Panc1 (cell line): ENCODE results near the gene NTN3. TPM values are rescaled to one million over a fixed set of nuclear protein-coding genes. Genes with fewer than 3 reads are reported as not detected.
A peak's percentile ranks its signal among the peaks of the same experiment; 100 is the strongest.

Experiments
- ATAC-seq: fragments of 200-7000 bp; cut with Tn5 transposase; 2 replicates; pipeline ENCODE4 v1.9.1; 2020; ENCODE audit warnings: mild to moderate bottlenecking, moderate library complexity
- BruUV-seq: library from RNA; stranded (reverse); fragments of 400-500 nt; replicated peaks from 2 replicates; lab custom pipeline; 2021; lab: Mats Ljungman, UMichigan
- CTCF ChIA-PET: fragments of 300-600 bp; sonication (Branson Sonifier 250); formaldehyde crosslinking; loops from one replicate; lab custom pipeline; 2022; ENCODE audit warnings: antibody characterized with exemption; lab: Charles Lee
- POLR2A ChIA-PET: fragments of 300-600 bp; sonication (Branson Sonifier 250); formaldehyde crosslinking; loops from one replicate; lab custom pipeline; 2022; ENCODE audit warnings: antibody characterized with exemption; lab: Charles Lee
- DNase-seq: peaks from one replicate; pipeline ENCODE4 v3.0.0-alpha.2; 2010; ENCODE audit warnings: low read depth, low spot score
- H3K27ac ChIP-seq: 2 replicates; pipeline ENCODE4 v1.5.1; 2011; ENCODE audit warnings: mild to moderate bottlenecking, low read length, inconsistent platforms
- H3K27me3 ChIP-seq: fragments of 200-500 bp; sonication (Bioruptor generic); 2 replicates; pipeline ENCODE4 v1.6.0; 2014; ENCODE audit warnings: low read length, inconsistent platforms; ENCODE audit not compliant: control insufficient read depth, insufficient read depth
- H3K36me3 ChIP-seq: fragments of 200-500 bp; sonication (Bioruptor generic); 2 replicates; pipeline ENCODE4 v1.5.1; 2014; ENCODE audit warnings: inconsistent platforms, mild to moderate bottlenecking, low read length, moderate library complexity; ENCODE audit not compliant: control insufficient read depth, insufficient read depth
- H3K4me1 ChIP-seq: 2 replicates; pipeline ENCODE4 v1.5.1; 2011; ENCODE audit warnings: inconsistent platforms, mild to moderate bottlenecking, low read length, moderate library complexity; ENCODE audit not compliant: control insufficient read depth, insufficient read depth
- H3K4me3 ChIP-seq, 2 experiments: 2 replicates each; pipeline ENCODE4 v1.5.1; 2011 to 2012; ENCODE audit warnings: low read depth in 2 of 2, low read length in 2 of 2, mild to moderate bottlenecking in 2 of 2, inconsistent platforms in 1 of 2, moderate library complexity in 1 of 2
- H3K9me3 ChIP-seq: fragments of 200-500 bp; sonication (Bioruptor generic); 2 replicates; pipeline ENCODE4 v1.5.1; 2014; ENCODE audit warnings: low read depth, mild to moderate bottlenecking, inconsistent platforms, low read length, moderate library complexity; ENCODE audit not compliant: control insufficient read depth, insufficient read depth
- POLR2AphosphoS5 ChIP-seq: IDR thresholded peaks from 2 replicates; pipeline ENCODE4 v1.6.1; 2012; ENCODE audit warnings: mild to moderate bottlenecking, low read depth, low read length, moderate library complexity
- SIN3A ChIP-seq: IDR thresholded peaks from 2 replicates; pipeline ENCODE4 v1.6.1; 2012; ENCODE audit warnings: low read depth, mild to moderate bottlenecking, low read length, moderate library complexity, borderline replicate concordance; ENCODE audit not compliant: insufficient read depth
- TCF7L2 ChIP-seq: IDR thresholded peaks from 2 replicates; pipeline ENCODE4 v1.6.1; 2011; ENCODE audit warnings: mild to moderate bottlenecking, low read depth, low read length, inconsistent platforms
- in situ Hi-C: cut with HindIII; loops from 2 replicates; pipeline ENCODE4 v1.10.0; 2016; ENCODE audit warnings: low sequenced_read_pairs, low pct_unique_long_range_greater_than_20kb
- intact Hi-C: fragments of 100-400 bp; cut with micrococcal nuclease; formaldehyde crosslinking; loops from one replicate; pipeline ENCODE4 v1.10.0; 2022; ENCODE audit not compliant: unreplicated experiment
- total RNA-seq: library from RNA; stranded (reverse); gene quantifications from one replicate; pipeline ENCODE4 v1.2.1, GENCODE V29; 2021; ENCODE audit not compliant: unreplicated experiment
- TF ChIP-seq, protein P1 (sequence below): fragments of 450-650 bp; IDR thresholded peaks from 2 replicates; pipeline ENCODE4 v1.5.1; 2017; ENCODE audit warnings: mild to moderate bottlenecking
- TF ChIP-seq, protein P2 (sequence below), 2 experiments: IDR thresholded peaks; 2 replicates each; pipeline ENCODE4 v1.6.1; 2011 to 2012; ENCODE audit warnings: low read depth in 2 of 2, control low read depth in 1 of 2, low read length in 1 of 2, mild to moderate bottlenecking in 1 of 2, moderate library complexity in 1 of 2; ENCODE audit not compliant: insufficient read depth in 1 of 2

Gene NTN3
- total RNA-seq, 1 experiment from 2014 or later, result 3.2 TPM

DNA sequence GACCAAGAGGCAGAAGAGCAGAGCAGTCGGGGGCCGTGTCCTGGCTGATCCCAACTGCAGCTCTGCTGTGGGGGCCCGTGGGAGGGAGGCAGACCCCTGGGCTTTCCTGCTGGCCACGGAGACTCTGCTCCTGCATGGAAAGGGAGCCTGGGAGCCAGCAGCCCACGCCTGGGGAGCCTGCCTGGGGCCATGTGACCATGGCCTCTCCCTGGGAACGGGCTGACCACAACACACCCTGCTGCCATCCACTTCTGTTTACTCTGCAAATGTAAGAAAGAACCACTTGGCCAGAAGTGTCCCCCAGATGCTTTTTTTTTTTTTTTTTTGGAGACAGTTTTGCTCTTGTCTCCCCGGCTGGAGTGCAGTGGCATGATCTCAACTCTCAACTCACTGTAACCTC lies 13.2 kb upstream of the NTN3 start:
- intact Hi-C loops (no loop called here), in situ Hi-C loops (no loop called here)
- no peak for ATAC-seq
- H3K4me1 ChIP-seq, result peaks cover 19% of the 10 kb centered on the region
- no TSS peak for BruUV-seq
- H3K36me3 ChIP-seq, result peaks cover under 1% of the 10 kb centered on the region; the same call in 1 of the 2 replicates
- DNase-seq, result no peak
- TF ChIP-seq TCF7L2, result no peak
- no peak for TF ChIP-seq POLR2AphosphoS5
- TF ChIP-seq, protein P1, sequence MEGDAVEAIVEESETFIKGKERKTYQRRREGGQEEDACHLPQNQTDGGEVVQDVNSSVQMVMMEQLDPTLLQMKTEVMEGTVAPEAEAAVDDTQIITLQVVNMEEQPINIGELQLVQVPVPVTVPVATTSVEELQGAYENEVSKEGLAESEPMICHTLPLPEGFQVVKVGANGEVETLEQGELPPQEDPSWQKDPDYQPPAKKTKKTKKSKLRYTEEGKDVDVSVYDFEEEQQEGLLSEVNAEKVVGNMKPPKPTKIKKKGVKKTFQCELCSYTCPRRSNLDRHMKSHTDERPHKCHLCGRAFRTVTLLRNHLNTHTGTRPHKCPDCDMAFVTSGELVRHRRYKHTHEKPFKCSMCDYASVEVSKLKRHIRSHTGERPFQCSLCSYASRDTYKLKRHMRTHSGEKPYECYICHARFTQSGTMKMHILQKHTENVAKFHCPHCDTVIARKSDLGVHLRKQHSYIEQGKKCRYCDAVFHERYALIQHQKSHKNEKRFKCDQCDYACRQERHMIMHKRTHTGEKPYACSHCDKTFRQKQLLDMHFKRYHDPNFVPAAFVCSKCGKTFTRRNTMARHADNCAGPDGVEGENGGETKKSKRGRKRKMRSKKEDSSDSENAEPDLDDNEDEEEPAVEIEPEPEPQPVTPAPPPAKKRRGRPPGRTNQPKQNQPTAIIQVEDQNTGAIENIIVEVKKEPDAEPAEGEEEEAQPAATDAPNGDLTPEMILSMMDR, result no peak
- TF ChIP-seq SIN3A, result no peak
- TF ChIP-seq, protein P2, sequence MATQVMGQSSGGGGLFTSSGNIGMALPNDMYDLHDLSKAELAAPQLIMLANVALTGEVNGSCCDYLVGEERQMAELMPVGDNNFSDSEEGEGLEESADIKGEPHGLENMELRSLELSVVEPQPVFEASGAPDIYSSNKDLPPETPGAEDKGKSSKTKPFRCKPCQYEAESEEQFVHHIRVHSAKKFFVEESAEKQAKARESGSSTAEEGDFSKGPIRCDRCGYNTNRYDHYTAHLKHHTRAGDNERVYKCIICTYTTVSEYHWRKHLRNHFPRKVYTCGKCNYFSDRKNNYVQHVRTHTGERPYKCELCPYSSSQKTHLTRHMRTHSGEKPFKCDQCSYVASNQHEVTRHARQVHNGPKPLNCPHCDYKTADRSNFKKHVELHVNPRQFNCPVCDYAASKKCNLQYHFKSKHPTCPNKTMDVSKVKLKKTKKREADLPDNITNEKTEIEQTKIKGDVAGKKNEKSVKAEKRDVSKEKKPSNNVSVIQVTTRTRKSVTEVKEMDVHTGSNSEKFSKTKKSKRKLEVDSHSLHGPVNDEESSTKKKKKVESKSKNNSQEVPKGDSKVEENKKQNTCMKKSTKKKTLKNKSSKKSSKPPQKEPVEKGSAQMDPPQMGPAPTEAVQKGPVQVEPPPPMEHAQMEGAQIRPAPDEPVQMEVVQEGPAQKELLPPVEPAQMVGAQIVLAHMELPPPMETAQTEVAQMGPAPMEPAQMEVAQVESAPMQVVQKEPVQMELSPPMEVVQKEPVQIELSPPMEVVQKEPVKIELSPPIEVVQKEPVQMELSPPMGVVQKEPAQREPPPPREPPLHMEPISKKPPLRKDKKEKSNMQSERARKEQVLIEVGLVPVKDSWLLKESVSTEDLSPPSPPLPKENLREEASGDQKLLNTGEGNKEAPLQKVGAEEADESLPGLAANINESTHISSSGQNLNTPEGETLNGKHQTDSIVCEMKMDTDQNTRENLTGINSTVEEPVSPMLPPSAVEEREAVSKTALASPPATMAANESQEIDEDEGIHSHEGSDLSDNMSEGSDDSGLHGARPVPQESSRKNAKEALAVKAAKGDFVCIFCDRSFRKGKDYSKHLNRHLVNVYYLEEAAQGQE (IDR thresholded peaks at IDR 0.05; ENCODE audit: insufficient read depth in 1 of 2, low read depth in 2 of 2, low read length in 1 of 2), result no peak
- H3K4me3 ChIP-seq, result no peak overlapping the region
- ChIA-PET CTCF (no interaction called here), POLR2A (interaction anchor here (0.6 kb wide), 1 partner anchor 17 kb away, joined by 7 read pairs; no protein-coding TSS in a partner anchor)
- H3K9me3 ChIP-seq, result no peaks in the 10 kb centered on the region
- peak overlapping the region; percentile 34; the same call in 1 of the 2 replicates for H3K27ac ChIP-seq
- H3K27me3 ChIP-seq, result no peaks in the 10 kb centered on the region

DNA sequence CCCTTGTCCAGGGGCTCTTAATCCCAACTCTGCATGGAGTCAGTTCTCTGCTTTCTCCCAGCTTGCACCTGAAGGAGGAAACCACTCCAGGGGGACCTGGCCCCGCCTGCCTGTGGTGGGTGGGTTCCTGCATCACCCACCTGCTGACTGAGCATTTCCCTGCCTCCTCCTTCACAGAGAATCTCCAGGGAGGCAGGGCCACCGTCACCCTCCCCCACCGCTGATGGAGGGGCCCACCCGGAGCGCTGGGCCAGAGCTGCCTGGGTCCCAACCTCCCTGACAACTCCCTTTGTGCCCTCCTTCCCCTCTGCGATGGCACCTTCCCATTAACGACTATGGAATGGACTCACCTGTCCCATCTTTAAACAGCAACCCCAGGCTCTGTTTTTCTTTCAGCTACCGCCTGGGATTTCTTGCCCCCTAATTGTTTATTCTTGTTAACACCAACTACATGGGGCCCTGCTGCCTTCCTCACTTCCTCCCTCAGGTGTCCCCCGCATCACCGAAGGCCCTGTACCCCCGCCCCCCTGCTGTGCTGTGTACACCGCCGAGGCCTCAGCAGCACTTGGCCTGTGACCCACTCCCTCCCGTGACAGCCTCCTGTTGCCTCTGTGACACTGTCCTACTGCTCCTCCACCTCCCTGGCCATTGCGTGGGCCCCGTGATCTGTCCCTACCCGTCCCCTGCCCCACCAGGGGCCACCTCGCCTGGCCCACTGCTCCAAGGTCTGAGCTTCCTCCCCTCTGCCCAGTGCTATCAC lies 12.0 kb upstream of the NTN3 start:
- no peak for DNase-seq
- TF ChIP-seq, protein P1, result no peak
- TF ChIP-seq POLR2AphosphoS5 (no peak; the same call in 1 of the 2 replicates), TCF7L2 (no peak), SIN3A (no peak)
- TF ChIP-seq, protein P2 (IDR thresholded peaks at IDR 0.05; ENCODE audit: insufficient read depth in 1 of 2, low read depth in 2 of 2, low read length in 1 of 2), result no peak
- intact Hi-C loops, result no loop called here
- peaks cover 23% of the 10 kb centered on the region for H3K4me1 ChIP-seq
- peak overlapping the region; percentile 87 for H3K27ac ChIP-seq
- peak overlapping the region; percentile 61 to 76 for H3K4me3 ChIP-seq
- ChIA-PET CTCF (interaction anchor here (0.6 to 0.7 kb wide), 2 partner anchors 16 to 234 kb away, joined by 3 read pairs; partner anchors contain the start of gene TBC1D24), POLR2A (interaction anchor here (0.5 to 0.7 kb wide), 2 partner anchors 86 to 942 kb away, joined by 3 to 20 read pairs; partner anchors contain the start of genes ZNF174 and ZSCAN32)
- no peaks in the 10 kb centered on the region for H3K9me3 ChIP-seq
- no peaks in the 10 kb centered on the region for H3K27me3 ChIP-seq
- H3K36me3 ChIP-seq, result no peaks in the 10 kb centered on the region
- in situ Hi-C loops, result no loop called here
- no TSS peak for BruUV-seq
- ATAC-seq, result peak; percentile 2; the same call in 1 of the 2 replicates
